RCC 7860 (cell line): ENCODE data around the gene IZUMO4.
A peak's percentile ranks its signal among the peaks of the same experiment; 100 is the strongest.
"Not testable (repeated sequence)": the region's sequence is repeated elsewhere in the genome, so short reads cannot be mapped to it uniquely, and the experiment has no call there.

Experiments
- DNase-seq: peaks from one replicate; pipeline ENCODE4 v3.0.0-alpha.2; 2015; ENCODE audit warnings: low spot score
- FAIRE-seq: peaks from 2 replicates; lab custom pipeline; 2012; peaks lifted over from hg19 to GRCh38; lab: Jason Lieb, UNC

IZUMO4 gene

GRCh38 chr19:2080336-2080988 is 16.3 kb upstream of the IZUMO4 start:
- DNase-seq (no peak), FAIRE-seq (no peak)

- FAIRE-seq, result no peak
Measured at GRCh38 chr19:2081873-2082810, 14.6 kb upstream of the IZUMO4 start.

GRCh38 chr19:2083174-2083854 is 13.4 kb upstream of the IZUMO4 start:
- DNase-seq, result no peak
- FAIRE-seq, result no peak

More at GRCh38 chr19:2081873-2082810, 14.6 kb upstream of the IZUMO4 start:
- DNase-seq, result no peak

GRCh38 chr19:2084993-2085720 is 11.6 kb upstream of the IZUMO4 start:
- FAIRE-seq (peak; percentile 87), DNase-seq (peak; percentile 95)

GRCh38 chr19:2086695-2087620 is 9.8 kb upstream of the IZUMO4 start:
- peak; percentile 69 for FAIRE-seq
- peak; percentile 83 for DNase-seq

GRCh38 chr19:2087621-2088100 is 9.1 kb upstream of the IZUMO4 start:
- DNase-seq (no peak), FAIRE-seq (no peak)

- FAIRE-seq (no peak), DNase-seq (peak; percentile 34)
Measured at GRCh38 chr19:2089001-2089711, 7.6 kb upstream of the IZUMO4 start.

- no peak for FAIRE-seq
- no peak for DNase-seq
Measured at GRCh38 chr19:2089727-2090053, 7.0 kb upstream of the IZUMO4 start.

- DNase-seq, FAIRE-seq: not testable (repeated sequence)
Measured at GRCh38 chr19:2091926-2092525, 4.7 kb upstream of the IZUMO4 start.

GRCh38 chr19:2096034-2096479 is 658 bp upstream of the IZUMO4 start, which contains the start of gene MOB3A:
Gene MOB3A, minus strand, starts transcription at chr19:2096326. Its CDS starts 17,766 bp downstream, at chr19:2078560.
- no peak for FAIRE-seq
- DNase-seq, result peak; percentile 78

GRCh38 chr19:2097203-2097885 is 629 bp downstream of the IZUMO4 start:
- no peak for DNase-seq
- no peak for FAIRE-seq

GRCh38 chr19:2097886-2098327 is 1.2 kb downstream of the IZUMO4 start:
- FAIRE-seq (no peak), DNase-seq (no peak)

- FAIRE-seq, result no peak
Measured at GRCh38 chr19:2099054-2099501, 2.4 kb downstream of the IZUMO4 start.

GRCh38 chr19:2099937-2100718 is 3.4 kb downstream of the IZUMO4 start:
- DNase-seq, result no peak
- FAIRE-seq, result no peak

More at GRCh38 chr19:2099054-2099501, 2.4 kb downstream of the IZUMO4 start:
- DNase-seq, result no peak

GRCh38 chr19:2100719-2101061 is 4.0 kb downstream of the IZUMO4 start:
- no peak for FAIRE-seq

GRCh38 chr19:2101417-2102335 is 5.0 kb downstream of the IZUMO4 start:
- DNase-seq (no peak), FAIRE-seq (no peak)

More at GRCh38 chr19:2100719-2101061, 4.0 kb downstream of the IZUMO4 start:
- DNase-seq, result no peak
